Karpas-422 (cell line): ENCODE data around the gene HS6ST1. TPM values are rescaled to one million over a fixed set of nuclear protein-coding genes. Genes with fewer than 3 reads are reported as not detected.
"Not testable (repeated sequence)": the region's sequence is repeated elsewhere in the genome, so short reads cannot be mapped to it uniquely, and the experiment has no call there.

Experiments
- DNase-seq: peaks from one replicate; pipeline ENCODE4 v3.0.0-alpha.2; 2015
- H2AFZ ChIP-seq: fragments of 200-600 bp; sonication (generic); 2 replicates; pipeline ENCODE4 v1.6.1; 2014; ENCODE audit warnings: antibody characterized with exemption, low read length, mixed read lengths
- H3K27ac ChIP-seq: fragments of 200-600 bp; sonication (generic); 2 replicates; pipeline ENCODE4 v1.5.1; 2014; ENCODE audit warnings: mild to moderate bottlenecking, low read length, moderate library complexity
- H3K27me3 ChIP-seq: fragments of 200-600 bp; sonication (generic); 2 replicates; pipeline ENCODE4 v1.6.1; 2014; ENCODE audit warnings: low read length, mixed read lengths
- H3K36me3 ChIP-seq: fragments of 200-600 bp; sonication (generic); 2 replicates; pipeline ENCODE4 v1.6.1; 2014; ENCODE audit warnings: low read length, mixed read lengths; ENCODE audit not compliant: insufficient read depth
- H3K4me1 ChIP-seq: fragments of 200-600 bp; sonication (generic); 2 replicates; pipeline ENCODE4 v1.6.1; 2014; ENCODE audit warnings: mild to moderate bottlenecking, low read length, mixed read lengths
- H3K4me2 ChIP-seq: fragments of 200-600 bp; sonication (generic); 2 replicates; pipeline ENCODE4 v1.6.1; 2014; ENCODE audit warnings: low read length, low read depth, mild to moderate bottlenecking; ENCODE audit not compliant: poor library complexity, severe bottlenecking
- H3K4me3 ChIP-seq: fragments of 200-600 bp; sonication (generic); 2 replicates; pipeline ENCODE4 v1.5.1; 2014; ENCODE audit warnings: mild to moderate bottlenecking, antibody characterized with exemption, low read length, mixed read lengths
- H3K79me2 ChIP-seq: fragments of 200-600 bp; sonication (generic); 2 replicates; pipeline ENCODE4 v1.6.1; 2014; ENCODE audit warnings: mild to moderate bottlenecking, low read length, mixed read lengths
- H3K9ac ChIP-seq: fragments of 200-600 bp; sonication (generic); 2 replicates; pipeline ENCODE4 v1.6.0; 2014; ENCODE audit warnings: low read length
- H3K9me2 ChIP-seq: fragments of 200-600 bp; sonication (generic), shearing (Covaris generic); replicated peaks from 2 replicates; pipeline ENCODE4 v1.6.0; 2014; ENCODE audit warnings: mild to moderate bottlenecking, low read length, moderate library complexity; ENCODE audit not compliant: insufficient read depth
- H3K9me3 ChIP-seq: fragments of 300-700, 200-600 bp; sonication (generic); 2 replicates; pipeline ENCODE4 v1.6.1; 2014; ENCODE audit warnings: low read length, mixed read lengths
- H4K20me1 ChIP-seq: fragments of 200-600 bp; sonication (generic); 2 replicates; pipeline ENCODE4 v1.6.1; 2014; ENCODE audit warnings: mild to moderate bottlenecking, antibody characterized with exemption, low read length, low read depth; ENCODE audit not compliant: insufficient read depth
- total RNA-seq: library from RNA; depleted of rRNA; stranded (reverse); fragments of >200 nt; shearing (Covaris generic); gene quantifications from 2 replicates; pipeline ENCODE4 v1.2.3, GENCODE V29; 2014; ENCODE audit warnings: low replicate concordance

Gene HS6ST1
- total RNA-seq, 1 experiment from 2014 or later = 3.3 TPM

DNA sequence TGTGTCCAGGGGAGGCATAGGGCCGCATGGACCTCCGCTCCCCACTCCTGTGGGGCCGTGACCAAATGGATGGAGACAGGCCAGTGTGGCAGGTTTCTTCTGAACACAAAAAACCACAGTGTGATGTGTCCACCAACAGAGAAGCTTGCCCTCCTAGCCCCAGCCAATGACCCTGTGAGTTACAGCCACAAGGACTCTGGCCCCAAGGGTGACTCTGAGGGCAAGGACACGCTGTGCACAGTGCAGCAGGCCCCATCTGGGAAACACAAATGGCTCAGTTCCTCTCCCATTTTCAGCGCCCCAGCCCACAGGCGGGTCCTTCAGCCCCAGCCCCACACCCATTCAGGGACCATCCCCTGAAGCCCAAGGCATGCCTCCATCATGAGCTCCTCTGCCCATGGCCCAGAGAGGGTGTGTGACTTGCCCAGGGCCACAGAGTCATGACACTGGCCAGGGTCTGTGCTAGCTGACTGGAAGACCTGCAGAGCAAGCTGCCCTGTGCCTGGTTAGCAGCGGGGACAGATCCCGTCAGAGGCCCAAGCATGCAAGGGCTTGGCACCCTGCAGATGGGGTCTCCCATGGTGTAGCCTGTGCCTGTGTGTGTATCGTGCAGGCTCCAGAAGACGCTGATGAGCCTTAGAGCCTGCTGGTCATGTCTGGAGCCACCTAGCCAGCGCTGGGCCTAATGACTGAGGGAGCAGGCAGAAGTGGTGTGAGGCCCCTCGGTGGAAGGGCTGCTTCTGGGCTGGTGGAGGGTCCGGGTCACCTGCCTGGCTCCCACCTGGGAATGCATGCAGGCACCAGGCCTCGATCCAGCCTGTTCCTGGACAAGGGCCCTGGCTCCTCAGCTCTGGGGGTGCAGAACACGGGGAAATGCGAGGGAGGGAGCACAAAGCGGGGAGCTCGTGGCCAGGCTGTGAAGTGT, 47.7 kb downstream of the HS6ST1 start:
- no peak overlapping the region for H3K4me2 ChIP-seq
- no peaks in the 10 kb centered on the region for H3K9me2 ChIP-seq
- H3K36me3 ChIP-seq = no peaks in the 10 kb centered on the region
- DNase-seq = no peak
- no peaks in the 10 kb centered on the region for H3K27me3 ChIP-seq
- H3K4me3 ChIP-seq = no peak overlapping the region
- no peaks in the 10 kb centered on the region for H3K79me2 ChIP-seq
- H3K9me3 ChIP-seq = no peaks in the 10 kb centered on the region
- H3K4me1 ChIP-seq = no peaks in the 10 kb centered on the region
- no peak overlapping the region for H3K9ac ChIP-seq
- no peak overlapping the region for H3K27ac ChIP-seq
- H4K20me1 ChIP-seq = no peaks in the 10 kb centered on the region
- H2AFZ ChIP-seq = no peak overlapping the region

GRCh38 chr2:128269990-128270671, 48.5 kb downstream of the HS6ST1 start:
- Histone ChIP-seq H2AFZ (no peak overlapping the region), H3K27me3 (no peaks in the 10 kb centered on the region), H3K9me3 (no peaks in the 10 kb centered on the region), H3K9ac (no peak overlapping the region), H3K4me1 (no peaks in the 10 kb centered on the region), H3K4me3 (no peak overlapping the region), H3K4me2 (no peak overlapping the region), H3K9me2 (no peaks in the 10 kb centered on the region), H3K79me2 (no peaks in the 10 kb centered on the region), H4K20me1 (no peaks in the 10 kb centered on the region), H3K27ac (no peak overlapping the region), H3K36me3 (no peaks in the 10 kb centered on the region)
- DNase-seq = no peak

DNA sequence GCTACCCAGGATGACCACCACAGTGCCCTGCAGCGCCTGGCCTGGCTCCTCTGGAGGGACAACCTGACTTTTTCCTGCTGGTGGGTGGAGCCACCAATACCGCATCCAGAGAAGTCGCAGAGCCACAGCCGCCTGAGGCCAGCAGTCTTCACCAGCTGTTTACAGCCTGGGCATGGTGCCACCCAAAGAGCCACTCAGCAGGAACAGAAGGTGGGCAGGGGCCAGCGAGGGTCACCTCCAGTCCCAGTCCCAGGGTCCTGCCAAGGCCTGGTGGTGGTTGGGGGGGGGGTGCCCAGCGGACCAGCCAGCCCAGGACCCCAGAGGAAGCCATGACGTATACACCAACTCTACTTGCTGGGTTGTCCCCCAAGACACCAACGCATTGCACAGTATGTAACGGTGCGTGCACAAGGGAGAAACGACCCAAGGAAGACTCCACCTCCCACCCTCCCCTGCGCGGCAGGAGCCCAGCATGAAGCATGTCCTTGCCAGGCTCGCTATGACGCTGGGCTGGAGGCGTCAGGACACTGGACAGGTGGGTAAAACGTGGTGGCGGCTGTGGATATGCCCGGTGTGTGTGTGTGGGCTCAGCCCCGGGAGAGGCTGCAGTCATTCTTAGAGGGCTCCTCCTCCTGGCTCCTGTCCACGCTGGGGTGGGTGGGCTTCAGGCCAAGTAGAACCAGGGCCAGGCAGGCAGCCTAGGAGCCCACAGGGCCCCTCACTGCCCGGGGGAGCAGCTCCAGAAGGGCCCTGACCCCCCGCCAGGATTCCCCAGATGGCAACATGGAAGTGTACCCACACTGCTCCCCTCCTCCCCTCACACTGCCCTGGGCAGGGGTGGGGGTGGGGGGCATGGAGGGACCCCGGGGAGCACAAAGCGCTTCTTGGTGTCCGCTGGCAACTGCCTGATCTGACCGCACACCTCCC, 49.3 kb downstream of the HS6ST1 start:
- H3K27ac ChIP-seq = no peak overlapping the region
- no peaks in the 10 kb centered on the region for H3K9me3 ChIP-seq
- no peaks in the 10 kb centered on the region for H4K20me1 ChIP-seq
- no peaks in the 10 kb centered on the region for H3K36me3 ChIP-seq
- no peak overlapping the region for H2AFZ ChIP-seq
- H3K4me3 ChIP-seq = no peak overlapping the region
- no peak for DNase-seq
- no peaks in the 10 kb centered on the region for H3K9me2 ChIP-seq
- H3K27me3 ChIP-seq = no peaks in the 10 kb centered on the region
- no peak overlapping the region for H3K4me2 ChIP-seq
- H3K4me1 ChIP-seq = no peaks in the 10 kb centered on the region
- H3K9ac ChIP-seq = no peak overlapping the region
- no peaks in the 10 kb centered on the region for H3K79me2 ChIP-seq

DNA sequence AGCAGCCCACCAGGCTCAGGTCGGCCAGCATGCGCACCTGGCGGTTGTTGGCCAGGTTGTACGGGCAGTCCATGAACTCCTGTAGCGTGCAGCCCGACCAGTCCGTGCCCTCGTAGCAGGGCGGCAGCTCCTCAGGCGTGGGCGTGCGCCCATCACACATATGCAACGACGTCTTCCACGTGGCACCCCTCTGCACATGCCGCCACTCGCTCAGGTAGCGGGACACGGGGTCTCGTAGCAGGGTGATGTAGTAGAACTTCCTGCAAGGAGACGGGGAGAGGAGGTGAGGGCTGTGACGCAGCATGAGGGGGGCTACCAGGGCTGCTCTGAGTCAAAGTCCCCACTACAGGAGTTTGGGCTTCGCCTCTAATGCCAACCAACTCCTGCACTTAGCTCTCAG, 50.1 kb downstream of the HS6ST1 start:
- H3K27me3 ChIP-seq, DNase-seq, H3K27ac ChIP-seq, H3K79me2 ChIP-seq, H3K9me2 ChIP-seq, H3K4me1 ChIP-seq, H3K9me3 ChIP-seq, H3K9ac ChIP-seq, H4K20me1 ChIP-seq, H3K36me3 ChIP-seq, H3K4me3 ChIP-seq, H2AFZ ChIP-seq, H3K4me2 ChIP-seq: not testable (repeated sequence)

GRCh38 chr2:128268145-128268544, 50.5 kb downstream of the HS6ST1 start:
- H3K79me2 ChIP-seq, H3K27me3 ChIP-seq, H3K4me1 ChIP-seq, H3K36me3 ChIP-seq, H3K9me3 ChIP-seq, H3K9ac ChIP-seq, H4K20me1 ChIP-seq, H3K4me3 ChIP-seq, H3K9me2 ChIP-seq, DNase-seq, H3K27ac ChIP-seq, H2AFZ ChIP-seq, H3K4me2 ChIP-seq: not testable (repeated sequence)

- not testable (repeated sequence) for H3K4me2 ChIP-seq, H3K9me3 ChIP-seq, H3K4me3 ChIP-seq, H3K27ac ChIP-seq, H2AFZ ChIP-seq, H4K20me1 ChIP-seq, H3K9ac ChIP-seq, DNase-seq, H3K9me2 ChIP-seq, H3K79me2 ChIP-seq, H3K27me3 ChIP-seq, H3K4me1 ChIP-seq, H3K36me3 ChIP-seq
Measured at GRCh38 chr2:128267649-128268048, 51.0 kb downstream of the HS6ST1 start.

DNA sequence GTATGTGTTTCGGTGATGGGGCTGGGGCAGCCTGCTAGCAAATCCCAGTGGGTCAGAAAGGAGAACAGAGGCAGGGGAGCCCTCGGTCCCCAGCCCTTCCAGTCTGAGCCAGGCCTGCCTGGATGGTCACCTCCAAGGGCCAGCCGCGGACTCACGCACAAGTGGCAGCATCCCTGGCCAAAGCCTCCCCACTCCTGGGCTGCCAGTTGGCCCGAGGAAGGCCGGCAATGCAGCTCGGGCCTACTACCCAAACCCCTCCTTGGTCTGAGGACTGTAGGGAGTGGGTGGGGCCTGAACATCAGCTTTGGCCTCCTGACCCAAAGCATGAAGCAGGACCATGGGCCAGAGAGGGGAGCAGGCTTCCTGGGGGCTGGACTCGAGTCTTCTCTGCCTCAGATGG, 51.5 kb downstream of the HS6ST1 start:
- not testable (repeated sequence) for H3K27me3 ChIP-seq, H3K4me2 ChIP-seq, H4K20me1 ChIP-seq, H3K9me2 ChIP-seq, H3K79me2 ChIP-seq, H3K4me3 ChIP-seq, H3K27ac ChIP-seq, H3K4me1 ChIP-seq, H3K9me3 ChIP-seq, DNase-seq, H3K36me3 ChIP-seq, H3K9ac ChIP-seq, H2AFZ ChIP-seq

DNA sequence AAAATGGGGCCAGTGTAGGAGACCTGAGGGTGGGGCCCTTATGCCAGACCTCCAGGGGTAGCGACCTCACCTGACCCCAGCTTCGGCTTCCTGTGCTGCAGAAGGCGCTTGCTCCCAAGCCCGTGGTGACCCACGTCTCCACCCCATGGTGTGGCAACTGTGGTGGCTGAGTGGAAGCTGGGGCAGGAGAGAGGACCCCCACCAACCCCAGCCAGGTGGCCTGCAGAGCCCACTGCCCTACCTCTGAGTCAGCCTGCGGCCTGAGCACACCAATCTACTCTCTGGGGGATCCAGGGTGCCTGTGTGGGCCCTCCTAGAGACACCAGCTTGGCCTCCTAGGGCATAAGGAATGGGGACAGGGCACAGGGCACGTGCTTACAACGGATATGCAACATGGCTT, 52.2 kb downstream of the HS6ST1 start:
- H4K20me1 ChIP-seq, H3K79me2 ChIP-seq, DNase-seq, H2AFZ ChIP-seq, H3K27me3 ChIP-seq, H3K9me3 ChIP-seq, H3K4me3 ChIP-seq, H3K27ac ChIP-seq, H3K36me3 ChIP-seq, H3K9me2 ChIP-seq, H3K4me1 ChIP-seq, H3K9ac ChIP-seq, H3K4me2 ChIP-seq: not testable (repeated sequence)
